Measurements from ENCODE around the gene MYO5C.

MYO5C gene

GRCh38 chr15:52295421-52296001 is at the start of gene MYO5C:
Gene MYO5C, minus strand, starts transcription at chr15:52295804. Its CDS starts 168 bp downstream, at chr15:52295636.
- DNase-seq (ENCODE audit: low spot score) = peak; percentile 50

- no peak for DNase-seq (ENCODE audit: low spot score)
These were observed 49.0 kb upstream of the MYO5C start for GRCh38 chr15:52344592-52344991.

- peak; percentile 29 for DNase-seq (ENCODE audit: low spot score)
These were observed 48.2 kb upstream of the MYO5C start for GRCh38 chr15:52343831-52344230.

GRCh38 chr15:52340093-52340492 is 44.5 kb upstream of the MYO5C start:
- DNase-seq (ENCODE audit: low spot score) = no peak

- no peak for DNase-seq (ENCODE audit: low spot score)
These were observed 43.3 kb upstream of the MYO5C start for GRCh38 chr15:52338891-52339290.

- DNase-seq (ENCODE audit: low spot score) = no peak
These were observed 42.5 kb upstream of the MYO5C start for GRCh38 chr15:52338058-52338457.

GRCh38 chr15:52337198-52337853 is 41.7 kb upstream of the MYO5C start:
- DNase-seq (ENCODE audit: low spot score) = peak; percentile 53

- no peak for DNase-seq (ENCODE audit: low spot score)
These were observed 40.9 kb upstream of the MYO5C start for GRCh38 chr15:52336529-52336928.

- DNase-seq (ENCODE audit: low spot score) = peak; percentile 34
These were observed 39.0 kb upstream of the MYO5C start for GRCh38 chr15:52334491-52335160.

GRCh38 chr15:52331490-52332240 is 36.1 kb upstream of the MYO5C start:
- peak; percentile 52 for DNase-seq (ENCODE audit: low spot score)

- no peak for DNase-seq (ENCODE audit: low spot score)
These were observed 34.4 kb upstream of the MYO5C start for GRCh38 chr15:52329987-52330386.

- DNase-seq (ENCODE audit: low spot score) = no peak
These were observed 33.5 kb upstream of the MYO5C start for GRCh38 chr15:52329150-52329549.

GRCh38 chr15:52328680-52329079 is 33.1 kb upstream of the MYO5C start:
- DNase-seq (ENCODE audit: low spot score) = no peak

GRCh38 chr15:52326756-52327155 is 31.2 kb upstream of the MYO5C start:
- peak; percentile 28 for DNase-seq (ENCODE audit: low spot score)

- no peak for DNase-seq (ENCODE audit: low spot score)
These were observed 28.5 kb upstream of the MYO5C start for GRCh38 chr15:52324109-52324508.

- no peak for DNase-seq (ENCODE audit: low spot score)
These were observed 23.3 kb upstream of the MYO5C start for GRCh38 chr15:52318729-52319500.

- DNase-seq (ENCODE audit: low spot score) = no peak
These were observed 22.1 kb upstream of the MYO5C start for GRCh38 chr15:52317688-52318087.

GRCh38 chr15:52317022-52317421 is 21.4 kb upstream of the MYO5C start:
- DNase-seq (ENCODE audit: low spot score) = no peak

- no peak for DNase-seq (ENCODE audit: low spot score)
These were observed 13.5 kb upstream of the MYO5C start for GRCh38 chr15:52309154-52309548.

- no peak for DNase-seq (ENCODE audit: low spot score)
These were observed 13.0 kb upstream of the MYO5C start for GRCh38 chr15:52308446-52309153.

GRCh38 chr15:52307847-52308246 is 12.2 kb upstream of the MYO5C start:
- DNase-seq (ENCODE audit: low spot score) = no peak

Data from AG20443 (cell line).